ENCODE measurements around the gene ZNF837.

The ZNF837 gene

DNA sequence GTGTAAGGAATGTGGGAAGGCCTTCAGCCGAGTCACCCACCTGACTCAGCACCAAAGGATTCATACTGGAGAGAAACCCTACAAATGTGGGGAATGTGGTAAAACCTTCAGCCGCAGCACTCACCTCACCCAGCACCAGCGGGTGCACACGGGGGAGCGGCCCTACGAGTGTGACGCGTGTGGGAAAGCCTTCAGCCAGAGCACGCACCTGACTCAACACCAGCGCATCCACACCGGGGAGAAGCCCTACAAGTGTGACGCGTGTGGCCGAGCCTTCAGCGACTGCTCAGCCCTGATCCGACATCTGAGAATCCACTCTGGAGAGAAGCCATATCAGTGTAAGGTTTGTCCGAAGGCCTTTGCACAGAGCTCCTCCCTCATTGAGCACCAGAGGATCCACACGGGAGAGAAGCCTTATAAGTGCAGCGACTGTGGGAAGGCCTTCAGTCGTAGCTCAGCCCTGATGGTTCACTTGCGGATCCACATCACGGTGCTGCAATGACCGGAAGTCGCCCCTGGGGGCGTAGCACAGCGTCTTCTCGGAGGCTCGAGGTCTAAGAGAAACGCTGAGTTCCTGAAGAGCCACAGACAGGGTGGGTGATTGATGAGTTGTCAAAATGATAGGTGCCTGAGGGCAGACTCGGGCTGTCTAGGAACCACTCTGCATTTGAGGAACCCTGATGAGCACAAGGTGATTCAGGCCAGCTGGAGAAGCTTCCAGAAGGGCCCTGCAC, 41.8 kb downstream of the ZNF837 start:
- Histone ChIP-seq H3K27ac (ENCODE audit: poor library complexity, severe bottlenecking) (no peak overlapping the region), H3K9me3 (ENCODE audit: severe bottlenecking) (no peaks in the 10 kb centered on the region), H3K36me3 (ENCODE audit: low read depth) (peaks cover 6% of the 10 kb centered on the region), H3K4me3 (ENCODE audit: severe bottlenecking) (no peak overlapping the region), H3K4me1 (ENCODE audit: insufficient read depth, poor library complexity, severe bottlenecking) (no peaks in the 10 kb centered on the region), H3K27me3 (ENCODE audit: insufficient read depth, poor library complexity, severe bottlenecking) (no peaks in the 10 kb centered on the region)
- TF ChIP-seq, protein P1, sequence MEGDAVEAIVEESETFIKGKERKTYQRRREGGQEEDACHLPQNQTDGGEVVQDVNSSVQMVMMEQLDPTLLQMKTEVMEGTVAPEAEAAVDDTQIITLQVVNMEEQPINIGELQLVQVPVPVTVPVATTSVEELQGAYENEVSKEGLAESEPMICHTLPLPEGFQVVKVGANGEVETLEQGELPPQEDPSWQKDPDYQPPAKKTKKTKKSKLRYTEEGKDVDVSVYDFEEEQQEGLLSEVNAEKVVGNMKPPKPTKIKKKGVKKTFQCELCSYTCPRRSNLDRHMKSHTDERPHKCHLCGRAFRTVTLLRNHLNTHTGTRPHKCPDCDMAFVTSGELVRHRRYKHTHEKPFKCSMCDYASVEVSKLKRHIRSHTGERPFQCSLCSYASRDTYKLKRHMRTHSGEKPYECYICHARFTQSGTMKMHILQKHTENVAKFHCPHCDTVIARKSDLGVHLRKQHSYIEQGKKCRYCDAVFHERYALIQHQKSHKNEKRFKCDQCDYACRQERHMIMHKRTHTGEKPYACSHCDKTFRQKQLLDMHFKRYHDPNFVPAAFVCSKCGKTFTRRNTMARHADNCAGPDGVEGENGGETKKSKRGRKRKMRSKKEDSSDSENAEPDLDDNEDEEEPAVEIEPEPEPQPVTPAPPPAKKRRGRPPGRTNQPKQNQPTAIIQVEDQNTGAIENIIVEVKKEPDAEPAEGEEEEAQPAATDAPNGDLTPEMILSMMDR (IDR thresholded peaks at IDR 0.05; ENCODE audit: poor library complexity, severe bottlenecking) = no peak
- ATAC-seq (ENCODE audit: low read depth) = peak; percentile 45; the same call in 2 of the 3 replicates
- DNase-seq (ENCODE audit: low spot score) = no peak

- TF ChIP-seq, protein P1 (IDR thresholded peaks at IDR 0.05; ENCODE audit: poor library complexity, severe bottlenecking) = no peak
- Histone ChIP-seq H3K27ac (ENCODE audit: poor library complexity, severe bottlenecking) (no peak overlapping the region), H3K27me3 (ENCODE audit: insufficient read depth, poor library complexity, severe bottlenecking) (no peaks in the 10 kb centered on the region), H3K4me1 (ENCODE audit: insufficient read depth, poor library complexity, severe bottlenecking) (no peaks in the 10 kb centered on the region), H3K36me3 (ENCODE audit: low read depth) (peaks cover 6% of the 10 kb centered on the region), H3K4me3 (ENCODE audit: severe bottlenecking) (no peak overlapping the region), H3K9me3 (ENCODE audit: severe bottlenecking) (no peaks in the 10 kb centered on the region)
- ATAC-seq (ENCODE audit: low read depth) (no peak), DNase-seq (ENCODE audit: low spot score) (no peak)
Measured at GRCh38 chr19:58338336-58338735, 42.5 kb downstream of the ZNF837 start.

- H3K4me3 ChIP-seq (ENCODE audit: severe bottlenecking) = no peak overlapping the region
- H3K27me3 ChIP-seq (ENCODE audit: insufficient read depth, poor library complexity, severe bottlenecking) = no peaks in the 10 kb centered on the region
- TF ChIP-seq, protein P1 (IDR thresholded peaks at IDR 0.05; ENCODE audit: poor library complexity, severe bottlenecking) = no peak
- no peak for ATAC-seq (ENCODE audit: low read depth)
- no peak overlapping the region for H3K27ac ChIP-seq (ENCODE audit: poor library complexity, severe bottlenecking)
- peaks cover 6% of the 10 kb centered on the region for H3K36me3 ChIP-seq (ENCODE audit: low read depth)
- no peak for DNase-seq (ENCODE audit: low spot score)
- H3K4me1 ChIP-seq (ENCODE audit: insufficient read depth, poor library complexity, severe bottlenecking) = no peaks in the 10 kb centered on the region
- no peaks in the 10 kb centered on the region for H3K9me3 ChIP-seq (ENCODE audit: severe bottlenecking)
Measured at GRCh38 chr19:58336820-58337219, 44.0 kb downstream of the ZNF837 start.

- Histone ChIP-seq H3K27ac (ENCODE audit: poor library complexity, severe bottlenecking) (no peak overlapping the region), H3K27me3 (ENCODE audit: insufficient read depth, poor library complexity, severe bottlenecking) (no peaks in the 10 kb centered on the region), H3K9me3 (ENCODE audit: severe bottlenecking) (no peaks in the 10 kb centered on the region), H3K36me3 (ENCODE audit: low read depth) (peaks cover 6% of the 10 kb centered on the region), H3K4me3 (ENCODE audit: severe bottlenecking) (no peak overlapping the region), H3K4me1 (ENCODE audit: insufficient read depth, poor library complexity, severe bottlenecking) (no peaks in the 10 kb centered on the region)
- ATAC-seq (ENCODE audit: low read depth) = no peak
- no peak for DNase-seq (ENCODE audit: low spot score)
- TF ChIP-seq, protein P1 (IDR thresholded peaks at IDR 0.05; ENCODE audit: poor library complexity, severe bottlenecking) = no peak
Measured at GRCh38 chr19:58336216-58336615, 44.6 kb downstream of the ZNF837 start.

GRCh38 chr19:58335630-58336029, 45.2 kb downstream of the ZNF837 start:
- DNase-seq (ENCODE audit: low spot score) (no peak), ATAC-seq (ENCODE audit: low read depth) (no peak)
- H3K27ac ChIP-seq (ENCODE audit: poor library complexity, severe bottlenecking) = no peak overlapping the region
- H3K27me3 ChIP-seq (ENCODE audit: insufficient read depth, poor library complexity, severe bottlenecking) = no peaks in the 10 kb centered on the region
- no peak overlapping the region for H3K4me3 ChIP-seq (ENCODE audit: severe bottlenecking)
- H3K4me1 ChIP-seq (ENCODE audit: insufficient read depth, poor library complexity, severe bottlenecking) = no peaks in the 10 kb centered on the region
- TF ChIP-seq, protein P1 (IDR thresholded peaks at IDR 0.05; ENCODE audit: poor library complexity, severe bottlenecking) = no peak
- no peaks in the 10 kb centered on the region for H3K9me3 ChIP-seq (ENCODE audit: severe bottlenecking)
- peaks cover 6% of the 10 kb centered on the region for H3K36me3 ChIP-seq (ENCODE audit: low read depth)

Measured in RWPE2 (cell line).